Measurements from ENCODE around the gene ARHGDIB. TPM values are rescaled to one million over a fixed set of nuclear protein-coding genes. Genes with fewer than 3 reads are reported as not detected.

The ARHGDIB gene
- total and polyA plus RNA-seq, 2 donors: 820 to 1,161 TPM

GRCh38 chr12:14962797-14963196 lies 1.4 kb upstream of the ARHGDIB start:
- Histone ChIP-seq H3K27me3 (ENCODE audit: control insufficient read depth in 2 of 2, insufficient read depth in 1 of 2, low read length in 1 of 2) (no peaks in the 10 kb centered on the region), H3K36me3 (ENCODE audit: control insufficient read depth in 2 of 2, insufficient read depth in 2 of 2, low read length in 1 of 2) (peaks cover 3 to 6% of the 10 kb centered on the region in 2 donors), H3K9me3 (ENCODE audit: control insufficient read depth in 2 of 2, insufficient read depth in 1 of 2, low read length in 1 of 2) (no peaks in the 10 kb centered on the region), H3K4me3 (ENCODE audit: low read length in 2 of 2) (no peak overlapping the region), H3K4me1 (ENCODE audit: control insufficient read depth in 2 of 2, insufficient read depth in 2 of 2, low read length in 2 of 2) (peaks cover 4 to 24% of the 10 kb centered on the region in 2 donors), H3K27ac (ENCODE audit: low read depth in 1 of 2, low read length in 1 of 2) (peak overlapping the region; percentile 22 to 99)
- WGBS: 87% methylated on average over 3 of the region's 3 CpGs
- peak in 1 of 9 donors; percentile 45 for DNase-seq (ENCODE audit: low read depth in 6 of 9, low spot score in 9 of 9)

- H3K4me1 ChIP-seq (ENCODE audit: control insufficient read depth in 2 of 2, insufficient read depth in 2 of 2, low read length in 2 of 2): peaks cover 9 to 30% of the 10 kb centered on the region in 2 donors
- peak overlapping the region; percentile 91 for H3K4me3 ChIP-seq (ENCODE audit: low read length in 2 of 2)
- H3K9me3 ChIP-seq (ENCODE audit: control insufficient read depth in 2 of 2, insufficient read depth in 1 of 2, low read length in 1 of 2): no peaks in the 10 kb centered on the region
- 41% methylated on average over 3 of the region's 3 CpGs for WGBS
- H3K36me3 ChIP-seq (ENCODE audit: control insufficient read depth in 2 of 2, insufficient read depth in 2 of 2, low read length in 1 of 2): peaks cover 9 to 12% of the 10 kb centered on the region in 2 donors
- peak overlapping the region; percentile 59 to 99 for H3K27ac ChIP-seq (ENCODE audit: low read depth in 1 of 2, low read length in 1 of 2)
- peak in 2 of 9 donors; percentile 28 to 67 for DNase-seq (ENCODE audit: low read depth in 6 of 9, low spot score in 9 of 9)
- H3K27me3 ChIP-seq (ENCODE audit: control insufficient read depth in 2 of 2, insufficient read depth in 1 of 2, low read length in 1 of 2): no peaks in the 10 kb centered on the region
Measured at GRCh38 chr12:14962153-14962539, 745 bp upstream of the ARHGDIB start.

GRCh38 chr12:14960548-14961465 lies 594 bp downstream of the ARHGDIB start:
- Histone ChIP-seq H3K36me3 (ENCODE audit: control insufficient read depth in 2 of 2, insufficient read depth in 2 of 2, low read length in 1 of 2) (peaks cover 12 to 19% of the 10 kb centered on the region in 2 donors), H3K4me3 (ENCODE audit: low read length in 2 of 2) (peak overlapping the region; percentile 91), H3K4me1 (ENCODE audit: control insufficient read depth in 2 of 2, insufficient read depth in 2 of 2, low read length in 2 of 2) (peaks cover 17 to 42% of the 10 kb centered on the region in 2 donors), H3K27me3 (ENCODE audit: control insufficient read depth in 2 of 2, insufficient read depth in 1 of 2, low read length in 1 of 2) (no peaks in the 10 kb centered on the region), H3K27ac (ENCODE audit: low read depth in 1 of 2, low read length in 1 of 2) (peak overlapping the region; percentile 99), H3K9me3 (ENCODE audit: control insufficient read depth in 2 of 2, insufficient read depth in 1 of 2, low read length in 1 of 2) (no peaks in the 10 kb centered on the region)
- DNase-seq (ENCODE audit: low read depth in 6 of 9, low spot score in 9 of 9): peak in 4 of 9 donors; percentile 62 to 82 (median 72)
- WGBS: 2% methylated on average over 13 of the region's 13 CpGs

GRCh38 chr12:14959916-14960496 lies 1.4 kb downstream of the ARHGDIB start:
- Histone ChIP-seq H3K9me3 (ENCODE audit: control insufficient read depth in 2 of 2, insufficient read depth in 1 of 2, low read length in 1 of 2) (no peaks in the 10 kb centered on the region), H3K36me3 (ENCODE audit: control insufficient read depth in 2 of 2, insufficient read depth in 2 of 2, low read length in 1 of 2) (peaks cover 12 to 25% of the 10 kb centered on the region in 2 donors), H3K4me3 (ENCODE audit: low read length in 2 of 2) (peak overlapping the region; percentile 91), H3K27me3 (ENCODE audit: control insufficient read depth in 2 of 2, insufficient read depth in 1 of 2, low read length in 1 of 2) (no peaks in the 10 kb centered on the region), H3K27ac (ENCODE audit: low read depth in 1 of 2, low read length in 1 of 2) (peak overlapping the region; percentile 82 to 99), H3K4me1 (ENCODE audit: control insufficient read depth in 2 of 2, insufficient read depth in 2 of 2, low read length in 2 of 2) (peaks cover 17 to 42% of the 10 kb centered on the region in 2 donors)
- peak in 1 of 9 donors; percentile 54 for DNase-seq (ENCODE audit: low read depth in 6 of 9, low spot score in 9 of 9)
- 4% methylated on average over 4 of the region's 4 CpGs for WGBS

GRCh38 chr12:14959463-14959862 lies 1.9 kb downstream of the ARHGDIB start:
- Histone ChIP-seq H3K4me3 (ENCODE audit: low read length in 2 of 2) (peak overlapping the region; percentile 91), H3K4me1 (ENCODE audit: control insufficient read depth in 2 of 2, insufficient read depth in 2 of 2, low read length in 2 of 2) (peaks cover 18 to 43% of the 10 kb centered on the region in 2 donors), H3K9me3 (ENCODE audit: control insufficient read depth in 2 of 2, insufficient read depth in 1 of 2, low read length in 1 of 2) (no peaks in the 10 kb centered on the region), H3K27me3 (ENCODE audit: control insufficient read depth in 2 of 2, insufficient read depth in 1 of 2, low read length in 1 of 2) (no peaks in the 10 kb centered on the region), H3K36me3 (ENCODE audit: control insufficient read depth in 2 of 2, insufficient read depth in 2 of 2, low read length in 1 of 2) (peaks cover 12 to 26% of the 10 kb centered on the region in 2 donors), H3K27ac (ENCODE audit: low read depth in 1 of 2, low read length in 1 of 2) (peak overlapping the region; percentile 82 to 99)
- peak in 2 of 9 donors; percentile 37 to 69 for DNase-seq (ENCODE audit: low read depth in 6 of 9, low spot score in 9 of 9)
- WGBS: 4% methylated on average over 3 of the region's 3 CpGs

GRCh38 chr12:14959126-14959440 lies 2.3 kb downstream of the ARHGDIB start:
- Histone ChIP-seq H3K36me3 (ENCODE audit: control insufficient read depth in 2 of 2, insufficient read depth in 2 of 2, low read length in 1 of 2) (peaks cover 12 to 30% of the 10 kb centered on the region in 2 donors), H3K27ac (ENCODE audit: low read depth in 1 of 2, low read length in 1 of 2) (peak overlapping the region; percentile 82 to 99), H3K9me3 (ENCODE audit: control insufficient read depth in 2 of 2, insufficient read depth in 1 of 2, low read length in 1 of 2) (no peaks in the 10 kb centered on the region), H3K4me3 (ENCODE audit: low read length in 2 of 2) (peak overlapping the region; percentile 91), H3K27me3 (ENCODE audit: control insufficient read depth in 2 of 2, insufficient read depth in 1 of 2, low read length in 1 of 2) (no peaks in the 10 kb centered on the region), H3K4me1 (ENCODE audit: control insufficient read depth in 2 of 2, insufficient read depth in 2 of 2, low read length in 2 of 2) (peaks cover 22 to 47% of the 10 kb centered on the region in 2 donors)
- WGBS: 46% methylated on average over 10 of the region's 10 CpGs
- peak in 1 of 9 donors; percentile 55 for DNase-seq (ENCODE audit: low read depth in 6 of 9, low spot score in 9 of 9)

- peak in 2 of 9 donors; percentile 42 to 69 for DNase-seq (ENCODE audit: low read depth in 6 of 9, low spot score in 9 of 9)
- peaks cover 27 to 51% of the 10 kb centered on the region in 2 donors for H3K4me1 ChIP-seq (ENCODE audit: control insufficient read depth in 2 of 2, insufficient read depth in 2 of 2, low read length in 2 of 2)
- peaks cover 12 to 32% of the 10 kb centered on the region in 2 donors for H3K36me3 ChIP-seq (ENCODE audit: control insufficient read depth in 2 of 2, insufficient read depth in 2 of 2, low read length in 1 of 2)
- H3K4me3 ChIP-seq (ENCODE audit: low read length in 2 of 2): peak overlapping the region; percentile 91
- H3K9me3 ChIP-seq (ENCODE audit: control insufficient read depth in 2 of 2, insufficient read depth in 1 of 2, low read length in 1 of 2): no peaks in the 10 kb centered on the region
- WGBS: 20% methylated on average over 11 of the region's 11 CpGs
- no peaks in the 10 kb centered on the region for H3K27me3 ChIP-seq (ENCODE audit: control insufficient read depth in 2 of 2, insufficient read depth in 1 of 2, low read length in 1 of 2)
- peak overlapping the region; percentile 82 to 99 for H3K27ac ChIP-seq (ENCODE audit: low read depth in 1 of 2, low read length in 1 of 2)
Measured at GRCh38 chr12:14958361-14959125, 2.9 kb downstream of the ARHGDIB start.

- Histone ChIP-seq H3K27ac (ENCODE audit: low read depth in 1 of 2, low read length in 1 of 2) (peak overlapping the region; percentile 84 to 99), H3K4me3 (ENCODE audit: low read length in 2 of 2) (peak overlapping the region; percentile 91), H3K36me3 (ENCODE audit: control insufficient read depth in 2 of 2, insufficient read depth in 2 of 2, low read length in 1 of 2) (peaks cover 12 to 32% of the 10 kb centered on the region in 2 donors), H3K4me1 (ENCODE audit: control insufficient read depth in 2 of 2, insufficient read depth in 2 of 2, low read length in 2 of 2) (peaks cover 34 to 49% of the 10 kb centered on the region in 2 donors), H3K27me3 (ENCODE audit: control insufficient read depth in 2 of 2, insufficient read depth in 1 of 2, low read length in 1 of 2) (no peaks in the 10 kb centered on the region), H3K9me3 (ENCODE audit: control insufficient read depth in 2 of 2, insufficient read depth in 1 of 2, low read length in 1 of 2) (no peaks in the 10 kb centered on the region)
- 67% methylated on average over 5 of the region's 5 CpGs for WGBS
- DNase-seq (ENCODE audit: low read depth in 6 of 9, low spot score in 9 of 9): peak in 1 of 9 donors; percentile 58
Measured at GRCh38 chr12:14957551-14958168, 3.7 kb downstream of the ARHGDIB start.

All from thymus (tissue), 11 donors.